CD4-positive, alpha-beta T cell treated with Interleukin-17A for 1 hour (primary cell): ENCODE data around the gene NFE2.
"Not testable (repeated sequence)": the region's sequence is repeated elsewhere in the genome, so short reads cannot be mapped to it uniquely, and the experiment has no call there.

ENCODE experiments used
- DNase-seq: peaks from one replicate; pipeline ENCODE4 v3.0.0-alpha.2; 2020

Gene NFE2

GRCh38 chr12:54281261-54281638 is 19.6 kb downstream of the NFE2 start:
- DNase-seq = not testable (repeated sequence)

- peak; percentile 100 for DNase-seq
These were observed 20.2 kb downstream of the NFE2 start, which contains the start of gene HNRNPA1 for GRCh38 chr12:54280468-54281260. TSS of gene HNRNPA1 (plus strand) at chr12:54280726. CDS start at chr12:54280808, 82 bp downstream.

GRCh38 chr12:54279632-54280467 is 21.0 kb downstream of the NFE2 start, which contains the start of gene CBX5:
TSS of gene CBX5 (minus strand) at chr12:54280122. CDS start at chr12:54257650, 22,472 bp downstream.
- DNase-seq = peak; percentile 100

GRCh38 chr12:54279227-54279631 is 21.6 kb downstream of the NFE2 start:
- DNase-seq = no peak

- no peak for DNase-seq
These were observed 23.0 kb downstream of the NFE2 start for GRCh38 chr12:54277823-54278276.

GRCh38 chr12:54276368-54276767 is 24.4 kb downstream of the NFE2 start:
- DNase-seq = no peak

- DNase-seq = no peak
These were observed 26.8 kb downstream of the NFE2 start for GRCh38 chr12:54273981-54274380.

GRCh38 chr12:54272214-54272613 is 28.6 kb downstream of the NFE2 start:
- DNase-seq = no peak

GRCh38 chr12:54270345-54270744 is 30.5 kb downstream of the NFE2 start:
- no peak for DNase-seq

GRCh38 chr12:54266852-54267251 is 34.0 kb downstream of the NFE2 start:
- DNase-seq = no peak

- DNase-seq = no peak
These were observed 35.4 kb downstream of the NFE2 start for GRCh38 chr12:54265364-54265812.

- no peak for DNase-seq
These were observed 38.4 kb downstream of the NFE2 start for GRCh38 chr12:54262403-54262925.

GRCh38 chr12:54261815-54262402 is 38.9 kb downstream of the NFE2 start:
- no peak for DNase-seq

- peak; percentile 51 for DNase-seq
These were observed 41.4 kb downstream of the NFE2 start for GRCh38 chr12:54259194-54260011.

GRCh38 chr12:54258201-54258681 is 42.6 kb downstream of the NFE2 start:
- DNase-seq = no peak

- no peak for DNase-seq
These were observed 43.5 kb downstream of the NFE2 start for GRCh38 chr12:54257332-54257731.

GRCh38 chr12:54253240-54253639 is 47.6 kb downstream of the NFE2 start:
- DNase-seq = no peak

- peak; percentile 68 for DNase-seq
These were observed 49.0 kb downstream of the NFE2 start for GRCh38 chr12:54251667-54252284.

- DNase-seq = no peak
These were observed 51.3 kb downstream of the NFE2 start for GRCh38 chr12:54249489-54249888.

- DNase-seq = no peak
These were observed 54.7 kb downstream of the NFE2 start for GRCh38 chr12:54246011-54246641.
